Measurements from ENCODE around the gene LY6G5C.
A peak's percentile ranks its signal among the peaks of the same experiment; 100 is the strongest.

GRCh38 chr6:31680226-31681134 is at the start of gene LY6G5C:
- TF ChIP-seq POLR2A (IDR thresholded peaks at IDR 0.05) (no peak), CTCF (IDR thresholded peaks at IDR 0.05) (peak; percentile 47 to 81 (median 76))
